Measurements from ENCODE around the gene TSHR.
"Not testable (repeated sequence)": the region's sequence is repeated elsewhere in the genome, so short reads cannot be mapped to it uniquely, and the experiment has no call there.

The TSHR gene

DNA sequence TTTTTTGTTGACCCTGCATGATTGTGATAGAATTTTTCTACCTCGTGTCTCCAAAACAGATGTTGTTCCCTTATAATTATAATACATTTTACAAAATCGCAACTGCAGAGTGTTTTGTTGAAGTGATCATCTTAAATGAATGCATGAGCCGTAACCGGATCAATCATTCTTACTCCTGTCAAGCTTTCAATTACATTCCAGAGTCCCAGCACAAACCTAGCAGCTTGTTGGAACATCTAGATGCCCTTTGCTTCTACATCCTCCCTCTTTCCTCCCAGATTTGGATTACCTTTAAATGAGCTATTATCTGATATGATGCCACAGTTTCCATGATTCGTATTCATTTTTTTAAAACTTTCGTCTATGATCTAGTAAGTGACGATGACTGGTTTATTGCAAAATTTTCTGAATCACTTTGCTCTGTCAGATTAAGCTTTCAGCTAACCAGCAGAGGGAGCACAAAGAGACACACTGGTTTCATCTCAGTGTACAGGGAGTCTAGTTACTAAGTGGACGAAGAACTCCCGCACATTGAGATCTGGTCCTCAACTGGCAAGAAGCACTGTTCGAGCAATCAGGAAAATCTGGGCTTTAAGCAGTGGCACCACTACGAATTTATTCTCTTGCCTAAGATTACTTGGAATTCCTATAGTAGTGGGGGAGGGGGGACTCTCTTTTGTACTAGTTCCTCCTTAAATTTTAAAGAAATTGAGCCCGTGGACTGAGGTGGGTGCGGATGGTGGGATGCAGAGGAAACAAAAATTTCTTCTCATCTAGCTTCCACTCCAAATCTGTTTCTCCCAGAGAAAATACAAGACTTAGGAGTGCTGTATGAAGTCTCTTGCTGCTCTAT is 40.9 kb downstream of the TSHR start:
- no peak for DNase-seq (ENCODE audit: low read depth in 2 of 2)

DNA sequence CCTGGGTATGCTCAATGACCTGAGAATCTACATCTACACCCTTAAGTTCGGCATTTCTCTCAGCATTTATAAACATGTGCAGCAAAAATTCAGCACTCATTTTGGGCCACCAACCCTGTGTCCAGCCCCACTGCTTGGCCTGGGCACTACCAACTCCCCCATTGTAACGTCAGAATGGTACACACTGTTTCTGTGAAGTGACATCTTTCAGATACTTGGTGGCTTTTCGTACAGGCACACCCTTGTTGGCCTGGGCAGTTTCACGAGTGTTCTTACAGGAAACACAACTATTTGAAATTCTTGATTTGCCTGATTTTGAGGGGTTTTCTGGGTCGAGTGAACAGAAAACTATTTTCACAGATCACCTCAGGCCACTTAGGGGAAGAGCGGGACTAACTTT is 46.0 kb downstream of the TSHR start:
- no peak for DNase-seq (ENCODE audit: low read depth in 2 of 2)

DNA sequence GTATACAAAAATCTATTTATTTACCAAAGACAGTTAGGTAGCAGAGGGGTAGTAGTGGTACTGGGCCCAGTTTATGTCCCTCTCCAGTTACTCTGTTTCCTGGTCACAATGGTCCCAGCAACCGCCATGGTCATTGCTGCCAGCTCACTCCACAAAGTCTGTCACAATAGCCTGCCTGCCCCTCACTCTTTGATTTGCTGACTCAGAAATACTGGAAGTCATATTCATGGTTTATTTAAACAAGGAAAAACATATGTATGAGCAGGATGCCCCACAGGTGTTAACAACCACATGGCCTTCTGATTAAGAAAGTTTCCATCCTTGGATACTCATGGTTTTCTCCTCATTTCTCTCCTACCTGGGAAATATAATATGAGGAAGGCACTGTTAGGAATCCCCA is 49.2 kb downstream of the TSHR start:
- no peak for DNase-seq (ENCODE audit: low read depth in 2 of 2)

DNA sequence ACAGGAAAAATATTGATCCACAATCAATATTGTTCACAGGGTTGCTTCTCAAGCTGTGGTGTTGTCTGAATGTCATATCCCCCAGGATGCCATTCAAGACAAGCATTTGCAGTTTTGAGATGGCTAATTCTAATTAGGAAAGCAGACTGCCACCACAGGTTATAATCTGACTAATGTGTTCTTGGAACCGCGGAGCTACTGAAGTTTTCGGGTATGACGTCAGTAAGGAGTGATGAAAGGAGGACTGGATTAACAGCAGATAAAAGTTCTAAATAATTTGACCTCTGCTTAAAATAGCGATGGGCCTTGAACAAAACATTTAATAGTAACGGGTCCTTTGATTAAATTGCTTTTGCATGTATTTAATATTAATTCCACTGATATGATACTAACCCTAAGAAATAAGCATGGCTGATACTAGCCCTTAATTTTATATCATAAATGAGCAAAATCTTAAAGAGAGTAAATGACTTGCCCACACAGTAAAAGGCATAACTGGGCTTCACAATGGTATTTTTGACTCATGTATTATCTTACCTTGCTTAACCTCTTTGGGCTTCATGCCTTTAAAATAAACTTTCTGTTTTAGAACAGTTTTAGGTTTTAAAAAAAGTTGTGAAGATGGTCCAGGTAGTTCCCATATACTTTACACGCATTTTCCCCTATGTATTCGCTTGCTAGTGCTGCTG is 50.3 kb downstream of the TSHR start:
- no peak for DNase-seq (ENCODE audit: low read depth in 2 of 2)

DNA sequence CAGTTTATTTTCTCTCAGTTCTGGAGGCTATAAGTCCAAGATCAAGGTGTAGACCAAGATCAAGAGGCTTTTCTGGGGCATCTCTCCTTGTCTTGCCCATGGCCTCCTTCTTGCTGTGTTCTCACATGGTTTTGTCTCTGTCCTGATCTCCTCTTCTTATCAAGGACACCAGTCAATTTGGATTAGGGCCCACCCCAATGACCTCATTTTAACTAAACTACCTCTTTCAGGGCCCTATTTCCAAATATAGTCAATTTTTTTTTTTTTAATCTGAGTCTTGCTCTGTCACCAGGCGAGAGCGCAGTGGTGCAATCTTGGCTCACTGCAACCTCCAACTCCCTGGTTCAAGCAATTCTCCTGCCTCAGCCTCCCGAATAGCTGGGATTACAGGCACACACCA is 50.8 kb downstream of the TSHR start:
- DNase-seq (ENCODE audit: low read depth in 2 of 2), result no peak

DNA sequence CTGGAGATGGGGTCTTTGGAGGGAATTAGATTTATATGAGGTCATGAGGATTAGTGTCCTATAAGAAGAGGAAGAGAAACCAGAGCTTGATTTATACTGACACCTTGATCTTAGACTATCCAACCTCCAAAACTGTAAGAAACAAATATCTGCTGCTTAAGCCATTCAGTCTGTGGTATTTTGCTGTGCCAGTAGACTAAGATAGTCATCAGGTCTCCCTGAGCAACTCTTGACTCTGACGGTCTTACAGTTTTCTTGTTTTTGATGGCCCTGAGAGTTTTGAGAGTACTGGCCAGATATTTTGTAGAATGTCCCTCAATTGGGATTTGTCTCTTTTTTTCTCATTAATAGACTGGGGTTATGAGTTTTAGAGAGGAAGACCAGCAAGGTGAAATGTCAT is 51.7 kb downstream of the TSHR start:
- no peak for DNase-seq (ENCODE audit: low read depth in 2 of 2)

DNA sequence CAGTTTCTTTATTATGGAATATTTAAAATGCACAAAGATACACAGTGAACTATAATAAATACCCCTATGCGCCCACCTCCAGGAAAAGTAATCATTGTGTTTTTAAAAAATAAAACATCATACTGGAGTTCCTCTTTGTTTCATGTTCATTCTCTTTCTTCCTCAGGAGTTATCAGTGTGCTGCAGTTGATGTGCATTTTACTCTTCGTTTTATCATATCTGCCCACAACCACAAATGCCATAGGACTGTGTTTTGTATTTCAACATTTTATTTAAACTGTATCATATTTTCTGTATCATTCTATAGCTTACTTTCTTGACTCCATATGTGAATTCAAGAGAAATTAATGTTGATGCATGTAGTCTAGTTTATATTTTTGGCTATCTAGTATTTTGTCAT is 53.9 kb downstream of the TSHR start:
- DNase-seq (ENCODE audit: low read depth in 2 of 2), result no peak

DNA sequence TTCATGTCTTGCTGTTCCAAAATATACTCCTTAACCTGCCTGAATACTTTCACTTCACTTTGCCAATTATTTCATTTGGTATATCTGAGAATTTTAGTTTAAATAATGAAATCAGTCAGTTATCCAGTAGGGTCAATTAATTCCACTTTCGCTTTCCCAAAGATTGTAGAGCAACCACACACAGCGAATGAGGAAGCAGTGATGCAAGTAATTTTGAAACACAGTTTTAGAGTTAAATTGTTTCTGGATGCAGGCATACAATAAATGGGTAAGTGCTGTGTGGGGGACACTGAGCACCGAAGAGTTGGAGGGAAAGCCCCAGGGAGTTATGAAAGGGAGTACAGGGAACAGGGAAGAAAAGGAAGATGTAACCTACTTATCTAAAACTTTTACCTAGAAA is 62.8 kb downstream of the TSHR start:
- no peak for DNase-seq (ENCODE audit: low read depth in 2 of 2)

DNA sequence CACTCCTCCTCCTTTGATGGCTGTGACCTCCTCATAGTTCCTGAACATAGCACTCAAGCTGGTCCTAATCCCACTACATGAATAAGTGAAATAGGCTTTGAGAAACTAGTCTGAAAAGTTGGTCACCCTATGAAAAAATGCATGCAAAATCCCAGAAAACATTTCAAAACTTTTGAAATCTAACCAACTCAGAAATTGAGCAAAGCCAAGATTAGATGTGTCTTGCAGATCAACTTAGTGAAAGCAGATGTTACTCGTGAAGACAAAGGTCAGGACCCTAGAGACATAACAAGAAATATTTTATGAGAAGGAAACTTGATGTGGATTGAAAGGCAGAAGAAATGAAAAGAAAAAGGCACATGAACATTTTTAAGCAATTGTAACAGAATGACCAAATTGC is 63.3 kb downstream of the TSHR start:
- DNase-seq (ENCODE audit: low read depth in 2 of 2), result no peak

DNA sequence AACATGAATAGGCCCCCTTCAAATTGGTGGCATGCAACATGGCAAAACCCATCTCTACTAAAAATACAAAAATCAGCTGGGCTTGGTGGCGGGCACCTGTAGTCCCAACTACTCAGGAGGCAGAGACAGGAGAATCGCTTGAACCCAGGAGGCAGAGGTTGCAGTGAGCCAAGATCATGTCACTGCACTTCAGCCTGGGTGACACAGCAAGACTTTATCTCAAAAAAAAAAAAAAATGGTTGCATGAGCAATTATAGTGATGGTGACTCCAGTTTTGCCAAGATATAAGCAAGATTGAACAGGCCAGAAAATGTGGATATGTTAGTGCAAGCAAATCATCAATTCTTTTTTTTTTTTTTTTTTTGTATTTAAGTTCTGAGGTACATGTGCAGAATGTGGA is 63.7 kb downstream of the TSHR start:
- DNase-seq (ENCODE audit: low read depth in 2 of 2), result not testable (repeated sequence)

DNA sequence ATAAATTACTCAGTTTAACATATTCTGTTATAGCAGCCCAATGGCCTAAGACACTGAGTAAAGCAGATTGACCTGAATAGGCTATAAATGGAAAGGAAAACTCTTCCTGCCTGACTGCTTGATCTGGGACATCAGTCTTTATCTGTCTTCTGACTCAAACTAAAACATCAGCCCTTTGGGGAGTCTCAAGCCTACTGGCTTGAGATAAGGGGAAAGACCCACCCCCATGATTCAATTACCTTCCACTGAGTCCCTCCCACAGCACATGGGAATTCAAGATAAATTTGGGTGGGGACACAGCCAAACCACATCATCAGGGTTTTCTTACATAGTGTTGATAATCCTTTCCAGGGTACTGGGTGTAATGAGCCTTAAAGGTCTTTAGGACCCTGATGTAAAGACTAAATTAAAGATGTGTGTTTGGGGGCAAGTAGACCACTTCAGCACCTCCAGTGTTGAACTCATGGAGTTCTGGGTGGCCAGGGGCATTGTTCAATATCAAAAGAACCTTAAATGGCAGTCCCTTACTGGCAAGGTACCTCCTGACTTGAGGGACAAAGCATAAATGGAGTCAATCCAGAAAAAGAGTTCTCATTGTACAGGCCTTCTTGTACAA is 67.8 kb downstream of the TSHR start:
- no peak for DNase-seq (ENCODE audit: low read depth in 2 of 2)

DNA sequence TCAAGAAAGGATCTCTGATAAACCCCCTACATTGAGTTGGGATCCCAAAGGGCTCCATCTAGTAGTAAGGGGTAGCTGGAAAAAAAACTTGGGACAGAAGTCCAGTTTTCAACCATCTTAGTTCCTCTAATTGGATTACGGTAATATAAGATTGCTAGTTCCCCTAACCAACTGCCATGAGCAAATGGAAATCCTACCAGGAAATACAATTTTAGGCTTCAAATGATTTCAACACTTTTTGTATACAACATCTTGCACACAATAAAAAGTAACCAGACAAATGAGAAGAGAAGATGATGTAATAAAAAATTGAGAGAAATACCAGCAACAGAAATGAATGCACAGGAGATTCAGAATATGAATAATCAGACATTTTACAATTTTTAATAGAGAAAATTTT is 73.0 kb downstream of the TSHR start:
- DNase-seq (ENCODE audit: low read depth in 2 of 2), result no peak

DNA sequence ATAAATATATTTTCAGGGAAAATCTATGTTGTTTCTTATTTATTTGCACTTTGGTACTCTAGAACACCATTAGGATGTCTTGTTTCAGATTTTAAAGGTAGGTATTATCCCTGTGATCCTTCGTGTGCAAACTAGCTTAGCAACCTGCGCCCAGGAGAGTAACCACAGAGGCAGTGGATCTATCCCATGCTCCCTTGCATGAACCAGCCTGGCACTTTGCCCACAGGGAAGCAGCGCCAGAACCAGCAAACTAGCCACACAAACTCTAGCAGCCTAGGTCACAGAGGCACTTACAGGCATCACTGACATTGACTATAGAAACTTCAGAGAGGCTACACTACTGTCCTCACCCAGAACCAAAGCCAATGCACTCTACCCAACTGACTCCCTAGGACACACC is 76.1 kb downstream of the TSHR start:
- DNase-seq (ENCODE audit: low read depth in 2 of 2), result no peak

DNA sequence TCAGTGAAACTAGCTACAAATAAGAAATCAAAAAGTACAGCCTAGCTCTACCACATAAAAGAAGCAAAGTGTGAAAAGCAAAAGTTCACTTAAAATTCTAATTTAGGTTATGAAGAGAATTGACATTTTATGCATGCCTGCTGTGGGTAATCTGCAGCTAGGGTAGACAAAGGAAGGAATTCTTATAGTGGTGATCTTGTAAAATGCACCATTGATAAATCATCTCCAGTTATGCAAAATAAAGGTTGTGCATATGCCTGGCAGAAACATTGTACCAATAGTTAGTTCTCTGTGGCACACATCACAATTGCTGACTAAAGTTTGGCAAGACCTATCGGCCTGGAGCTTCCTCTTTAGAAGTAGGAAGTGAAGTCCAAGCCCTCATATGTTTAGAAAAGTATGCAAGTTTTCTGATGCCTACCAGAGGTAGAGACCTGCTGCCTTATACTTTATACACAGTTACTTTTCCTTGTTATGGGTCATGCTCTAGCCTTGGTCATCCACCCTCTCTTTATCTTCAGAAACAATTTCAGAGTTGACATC is 78.3 kb downstream of the TSHR start:
- DNase-seq (ENCODE audit: low read depth in 2 of 2), result no peak

DNA sequence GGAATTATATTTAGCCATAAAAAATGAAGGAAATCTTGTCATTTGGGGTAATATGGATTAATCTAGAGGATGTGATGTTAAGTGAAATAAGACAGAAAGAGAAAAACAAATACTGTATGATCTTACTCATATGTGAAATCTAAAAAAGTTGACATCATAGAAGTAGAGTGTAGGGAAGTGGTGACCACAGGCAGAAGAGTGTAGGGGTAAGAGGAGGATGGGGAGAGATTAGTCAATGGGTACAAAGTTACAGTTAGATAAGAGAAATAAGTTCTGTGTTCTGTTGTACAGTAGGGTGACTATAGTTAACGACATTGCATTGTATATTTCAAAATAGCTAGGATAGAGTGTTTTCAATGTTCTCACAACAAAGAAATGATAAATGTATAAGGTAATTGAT is 87.0 kb downstream of the TSHR start:
- DNase-seq (ENCODE audit: low read depth in 2 of 2), result no peak

DNA sequence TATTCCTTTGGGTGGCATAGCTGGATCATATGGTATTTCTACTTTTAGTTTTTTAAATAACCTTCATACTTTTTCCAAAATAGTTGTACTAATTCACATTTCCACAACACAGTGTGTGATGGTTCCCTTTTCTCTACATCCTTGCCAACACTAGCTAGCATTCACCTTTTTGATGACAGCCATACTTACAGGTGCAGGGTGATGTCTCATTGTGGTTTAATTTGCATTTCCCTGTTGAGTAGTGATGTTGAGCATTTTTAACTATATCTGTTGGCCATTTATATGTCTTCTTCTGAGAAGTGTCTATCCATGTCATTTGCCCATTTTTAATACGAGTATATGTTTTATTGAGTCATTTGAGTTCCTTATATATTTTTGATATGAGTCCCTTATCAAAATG is 96.1 kb downstream of the TSHR start:
- no peak for DNase-seq (ENCODE audit: low read depth in 2 of 2)

DNA sequence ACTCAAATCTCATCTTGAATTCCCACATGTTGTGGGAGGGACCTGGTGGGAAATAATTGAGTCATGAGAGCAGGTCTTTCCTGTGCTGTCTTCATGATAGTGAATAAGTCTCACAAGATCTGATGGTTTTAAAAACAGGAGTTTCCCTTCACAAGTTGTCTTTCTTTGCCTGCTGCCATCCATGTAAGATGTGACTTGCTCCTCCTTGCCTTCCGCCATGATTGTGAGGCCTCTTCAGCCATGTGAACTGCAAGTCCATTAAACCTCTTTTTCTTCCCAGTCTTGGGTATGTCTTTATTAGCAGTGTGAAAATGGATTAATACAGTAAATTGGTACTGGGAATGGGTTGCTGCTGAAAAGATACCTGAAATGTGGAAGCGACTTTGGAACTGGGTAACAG is 98.6 kb downstream of the TSHR start:
- not testable (repeated sequence) for DNase-seq (ENCODE audit: low read depth in 2 of 2)

DNA sequence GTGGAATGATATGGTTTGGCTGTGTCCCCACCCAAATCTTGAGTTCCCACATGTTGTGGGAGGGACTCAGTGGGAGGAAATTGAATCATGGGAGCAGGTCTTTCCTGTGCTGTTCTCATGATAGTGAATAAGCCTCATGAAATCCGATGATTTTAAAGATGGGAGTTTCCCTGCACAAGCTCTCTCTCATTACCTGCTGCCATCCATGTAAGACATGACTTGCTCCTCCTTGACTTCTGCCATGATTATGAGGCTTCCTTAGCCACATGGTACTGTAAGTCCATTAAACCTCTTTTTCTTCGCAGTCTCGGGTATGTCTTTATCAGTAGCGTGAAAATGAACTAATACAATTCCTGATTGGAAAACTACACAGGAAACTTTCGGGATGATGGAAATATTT is 100.5 kb downstream of the TSHR start:
- DNase-seq (ENCODE audit: low read depth in 2 of 2), result no peak

DNA sequence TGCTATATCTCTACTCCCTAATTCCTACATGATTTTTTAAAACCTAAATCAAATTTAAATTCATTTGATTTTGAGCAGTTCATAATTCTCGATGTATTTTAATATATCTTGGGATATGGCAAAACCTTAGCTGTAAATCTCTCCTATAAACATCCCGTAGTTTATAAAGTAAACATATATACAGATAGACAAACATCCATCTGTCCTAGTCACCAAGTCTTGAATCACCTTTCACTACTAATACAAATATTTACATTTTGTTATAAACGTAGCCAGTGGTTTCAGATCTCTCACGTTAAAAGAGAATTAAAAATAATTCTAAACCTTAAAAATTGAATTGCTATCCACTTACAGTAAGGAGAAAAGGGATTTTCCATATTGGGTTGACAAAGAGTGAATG is 107.0 kb downstream of the TSHR start:
- DNase-seq (ENCODE audit: low read depth in 2 of 2), result no peak

DNA sequence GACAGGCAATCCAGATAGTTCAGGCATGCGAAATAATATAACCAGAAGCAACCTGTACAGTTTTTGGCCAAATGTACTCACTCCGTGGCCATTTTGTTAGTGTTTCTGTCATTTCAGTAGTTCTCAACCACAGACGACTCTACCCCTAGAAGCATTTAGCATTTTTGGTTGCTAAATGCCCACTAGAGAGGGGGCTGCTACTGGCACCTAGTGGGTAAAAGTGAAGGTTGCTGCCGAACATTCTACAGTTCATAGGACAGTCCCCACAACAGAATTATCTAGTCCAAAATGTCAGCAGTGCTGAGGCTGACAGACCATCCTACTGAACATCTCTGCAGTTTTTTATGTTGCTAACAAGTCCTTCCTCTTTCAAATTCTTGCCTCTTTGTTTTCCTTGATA is 107.4 kb downstream of the TSHR start:
- no peak for DNase-seq (ENCODE audit: low read depth in 2 of 2)

DNA sequence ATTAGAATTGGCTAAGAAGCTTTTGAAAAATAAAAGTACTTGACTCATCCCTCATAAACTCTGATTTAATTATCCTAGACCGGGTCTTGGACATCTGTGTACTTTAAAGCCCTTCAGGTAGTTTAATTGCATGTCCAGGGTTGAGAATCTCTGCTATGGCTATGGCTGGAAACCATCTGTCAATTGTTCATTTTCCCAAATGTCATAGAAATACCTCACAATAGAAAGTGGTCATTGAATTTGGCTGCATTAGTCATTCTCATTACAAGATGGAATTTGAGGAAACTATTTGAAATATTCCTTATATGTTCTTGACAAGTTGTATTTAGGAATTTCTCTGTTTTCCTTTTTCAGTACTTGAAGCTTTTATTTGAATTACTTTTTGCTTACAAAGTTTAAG is 111.3 kb downstream of the TSHR start:
- no peak for DNase-seq (ENCODE audit: low read depth in 2 of 2)

DNA sequence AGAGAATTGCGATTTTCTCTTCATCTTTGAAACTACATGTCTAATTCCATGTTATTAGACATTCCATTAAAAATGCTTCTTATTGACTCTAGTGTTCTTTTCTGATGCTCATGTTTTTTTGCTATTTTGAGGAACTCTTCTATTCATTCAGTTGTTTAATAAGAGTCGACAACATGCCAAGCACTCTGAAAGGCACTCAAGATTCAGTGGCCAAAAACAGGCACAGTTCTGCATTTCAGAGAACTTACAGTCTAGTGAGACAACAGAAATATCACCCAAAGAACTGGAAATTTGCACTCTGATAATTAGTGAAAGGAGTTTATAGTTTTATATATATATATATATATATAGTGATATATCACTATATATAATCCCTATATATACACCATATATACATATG is 111.7 kb downstream of the TSHR start:
- no peak for DNase-seq (ENCODE audit: low read depth in 2 of 2)
